Activated T-cell treated with anti-CD3 and anti-CD28 coated beads for 4 hours (primary cell): Measurements from ENCODE around the gene KIF26B.
"Not testable (repeated sequence)": the region's sequence is repeated elsewhere in the genome, so short reads cannot be mapped to it uniquely, and the experiment has no call there.

Experiments
- DNase-seq: peaks from one replicate; pipeline ENCODE4 v3.0.0-alpha.2; 2020

KIF26B gene

GRCh38 chr1:245671966-245672767 is 517.4 kb downstream of the KIF26B start:
- DNase-seq: no peak

GRCh38 chr1:245672836-245673656 is 518.3 kb downstream of the KIF26B start:
- not testable (repeated sequence) for DNase-seq

GRCh38 chr1:245673881-245674414 is 519.2 kb downstream of the KIF26B start:
- DNase-seq: no peak

- DNase-seq: no peak
Measured at GRCh38 chr1:245677461-245678240, 522.9 kb downstream of the KIF26B start.

- no peak for DNase-seq
Measured at GRCh38 chr1:245678860-245679411, 524.2 kb downstream of the KIF26B start.

- no peak for DNase-seq
Measured at GRCh38 chr1:245679821-245680780, 525.3 kb downstream of the KIF26B start.

GRCh38 chr1:245682638-245683628 is 528.1 kb downstream of the KIF26B start:
- DNase-seq: no peak

GRCh38 chr1:245683676-245684075 is 528.9 kb downstream of the KIF26B start:
- no peak for DNase-seq

- no peak for DNase-seq
Measured at GRCh38 chr1:245684166-245684565, 529.4 kb downstream of the KIF26B start.

- DNase-seq: no peak
Measured at GRCh38 chr1:245684571-245684970, 529.8 kb downstream of the KIF26B start.

GRCh38 chr1:245685111-245685810 is 530.5 kb downstream of the KIF26B start:
- DNase-seq: no peak

- no peak for DNase-seq
Measured at GRCh38 chr1:245686006-245686405, 531.2 kb downstream of the KIF26B start.

GRCh38 chr1:245686446-245687030 is 531.8 kb downstream of the KIF26B start:
- DNase-seq: no peak

- no peak for DNase-seq
Measured at GRCh38 chr1:245687152-245687635, 532.4 kb downstream of the KIF26B start.

GRCh38 chr1:245687636-245688535 is 533.1 kb downstream of the KIF26B start:
- no peak for DNase-seq

GRCh38 chr1:245688536-245689453 is 534.0 kb downstream of the KIF26B start:
- DNase-seq: no peak
